Hepatocyte (in vitro differentiated cells): Measurements from ENCODE around the gene COMMD6.

Experiments
- EZH2phosphoT487 ChIP-seq: fragments of 200-600 bp; sonication (generic); IDR thresholded peaks from one replicate; pipeline ENCODE4 v1.6.1; 2018; ENCODE audit warnings: antibody characterized with exemption, mild to moderate bottlenecking, low read depth, moderate library complexity; ENCODE audit not compliant: unreplicated experiment, severe bottlenecking
- TF ChIP-seq, protein P1 (sequence below): fragments of 200-600 bp; sonication (generic); IDR thresholded peaks from 2 replicates; pipeline ENCODE4 v1.5.1; 2016; ENCODE audit warnings: antibody characterized with exemption, mild to moderate bottlenecking; ENCODE audit not compliant: poor library complexity

DNA sequence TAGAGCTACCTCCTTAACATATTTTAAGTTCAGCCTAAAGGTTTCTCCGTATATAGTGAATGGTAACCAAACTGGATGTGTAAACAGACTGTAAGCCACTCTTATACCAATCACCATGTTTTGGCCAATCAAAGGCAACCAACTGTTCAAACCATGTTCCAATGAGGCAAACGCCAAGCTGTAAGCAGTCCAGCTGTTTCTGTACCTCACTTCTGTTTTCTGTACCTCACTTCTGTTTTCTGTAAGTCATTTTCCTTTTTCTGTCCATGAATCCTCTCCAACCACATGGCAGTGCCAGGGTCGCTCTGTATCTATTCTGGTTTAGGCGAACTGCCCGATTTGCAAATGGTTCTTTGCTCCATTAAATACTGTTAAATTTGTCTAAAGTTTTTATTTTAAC, 24.4 kb downstream of the COMMD6 start:
- TF ChIP-seq, protein P1, sequence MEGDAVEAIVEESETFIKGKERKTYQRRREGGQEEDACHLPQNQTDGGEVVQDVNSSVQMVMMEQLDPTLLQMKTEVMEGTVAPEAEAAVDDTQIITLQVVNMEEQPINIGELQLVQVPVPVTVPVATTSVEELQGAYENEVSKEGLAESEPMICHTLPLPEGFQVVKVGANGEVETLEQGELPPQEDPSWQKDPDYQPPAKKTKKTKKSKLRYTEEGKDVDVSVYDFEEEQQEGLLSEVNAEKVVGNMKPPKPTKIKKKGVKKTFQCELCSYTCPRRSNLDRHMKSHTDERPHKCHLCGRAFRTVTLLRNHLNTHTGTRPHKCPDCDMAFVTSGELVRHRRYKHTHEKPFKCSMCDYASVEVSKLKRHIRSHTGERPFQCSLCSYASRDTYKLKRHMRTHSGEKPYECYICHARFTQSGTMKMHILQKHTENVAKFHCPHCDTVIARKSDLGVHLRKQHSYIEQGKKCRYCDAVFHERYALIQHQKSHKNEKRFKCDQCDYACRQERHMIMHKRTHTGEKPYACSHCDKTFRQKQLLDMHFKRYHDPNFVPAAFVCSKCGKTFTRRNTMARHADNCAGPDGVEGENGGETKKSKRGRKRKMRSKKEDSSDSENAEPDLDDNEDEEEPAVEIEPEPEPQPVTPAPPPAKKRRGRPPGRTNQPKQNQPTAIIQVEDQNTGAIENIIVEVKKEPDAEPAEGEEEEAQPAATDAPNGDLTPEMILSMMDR = no peak
- no peak for TF ChIP-seq EZH2phosphoT487
